HG03565 (cell line): ENCODE results near the gene LMO7.
"Not testable (repeated sequence)": the region's sequence is repeated elsewhere in the genome, so short reads cannot be mapped to it uniquely, and the experiment has no call there.

ENCODE experiments used
- ATAC-seq: cut with Tn5 transposase; IDR thresholded peaks from one replicate; pipeline ENCODE4 v1.9.1; 2021; ENCODE audit warnings: mild to moderate bottlenecking, moderate library complexity; ENCODE audit not compliant: unreplicated experiment

Gene LMO7

GRCh38 chr13:75645141-75645540 is 9.0 kb downstream of the LMO7 start:
- no peak for ATAC-seq

- peak; percentile 81 for ATAC-seq
Observed at GRCh38 chr13:75647126-75647784, 11.1 kb downstream of the LMO7 start.

DNA sequence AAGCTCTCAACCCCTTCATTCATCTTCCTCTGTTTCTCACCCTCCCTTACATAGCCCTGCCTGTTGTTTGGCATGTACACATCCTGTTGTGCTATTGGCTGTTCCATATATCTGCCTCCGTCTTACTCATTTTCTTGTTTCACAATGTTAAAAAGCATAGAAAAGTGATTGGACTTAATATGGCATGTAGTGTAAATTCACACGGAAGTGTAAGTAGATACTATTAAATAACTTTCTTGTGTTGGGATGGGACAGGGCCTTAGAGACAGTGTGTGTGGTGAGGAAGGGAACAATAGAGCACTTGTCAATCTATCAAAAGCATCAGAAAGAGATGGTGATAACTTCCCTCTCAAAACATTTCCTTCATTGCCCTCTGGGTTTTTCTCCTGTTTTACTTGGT is 12.3 kb downstream of the LMO7 start:
- no peak for ATAC-seq

- no peak for ATAC-seq
Observed at GRCh38 chr13:75651013-75651412, 14.9 kb downstream of the LMO7 start.

- ATAC-seq: no peak
Observed at GRCh38 chr13:75652726-75653125, 16.6 kb downstream of the LMO7 start.

- ATAC-seq: no peak
Observed at GRCh38 chr13:75656425-75656989, 20.4 kb downstream of the LMO7 start.

DNA sequence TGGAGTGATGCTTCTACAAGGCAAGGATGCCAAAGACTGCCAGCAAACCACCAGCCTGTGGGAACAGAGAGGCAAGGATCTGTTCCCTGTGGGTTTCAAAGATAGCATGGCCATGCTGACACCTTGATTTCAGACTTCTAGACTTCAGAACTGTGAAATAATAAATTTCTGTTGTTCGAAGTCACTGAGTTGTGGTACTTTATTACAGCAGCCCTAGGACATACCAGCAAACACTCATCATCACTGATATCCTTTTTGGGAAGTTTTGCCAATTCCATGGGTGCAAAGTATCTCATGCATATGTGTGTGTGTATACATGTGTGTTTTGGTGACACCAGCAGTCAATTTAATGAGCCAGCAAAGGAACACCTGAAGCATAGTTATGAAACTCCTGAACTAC is 21.0 kb downstream of the LMO7 start:
- no peak for ATAC-seq

DNA sequence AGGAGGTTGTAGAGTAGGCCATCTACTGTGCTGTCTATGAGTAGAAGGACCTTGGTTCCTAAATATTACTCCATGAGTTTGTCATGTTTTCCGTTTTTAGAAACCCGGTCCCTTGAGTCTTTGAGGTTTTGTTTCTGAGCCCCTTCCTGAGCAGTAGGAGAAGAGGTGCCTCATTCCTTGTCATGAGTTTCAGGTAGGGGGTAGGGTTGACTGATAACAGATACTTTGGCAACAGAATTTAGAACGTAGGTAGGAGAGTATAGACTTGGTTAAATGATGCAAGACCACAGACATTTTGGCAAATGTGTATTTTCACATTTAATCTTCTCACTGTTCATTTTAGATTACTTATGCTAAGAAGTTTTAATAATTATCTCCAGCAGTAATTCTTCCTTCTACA is 24.6 kb downstream of the LMO7 start:
- ATAC-seq: peak; percentile 55

DNA sequence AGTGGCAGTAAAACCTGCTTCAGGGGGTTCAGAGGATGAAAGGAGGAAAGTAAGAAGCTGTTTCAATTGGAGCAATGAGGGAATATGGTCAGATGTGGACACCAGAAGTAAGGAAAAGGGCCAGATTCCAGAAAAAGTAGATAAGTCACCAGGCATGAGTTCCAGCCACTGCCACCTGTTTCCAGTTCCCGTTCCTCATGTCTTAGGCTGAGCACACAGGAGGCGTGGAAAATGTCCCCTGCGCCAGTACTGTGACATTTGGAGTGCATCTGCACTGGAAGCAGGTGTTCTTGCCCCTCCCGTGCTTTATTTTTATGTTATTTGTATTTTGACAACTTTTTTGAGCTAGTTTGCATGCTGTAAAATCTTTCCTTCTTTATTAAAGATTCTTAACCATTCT is 25.3 kb downstream of the LMO7 start:
- ATAC-seq: no peak

DNA sequence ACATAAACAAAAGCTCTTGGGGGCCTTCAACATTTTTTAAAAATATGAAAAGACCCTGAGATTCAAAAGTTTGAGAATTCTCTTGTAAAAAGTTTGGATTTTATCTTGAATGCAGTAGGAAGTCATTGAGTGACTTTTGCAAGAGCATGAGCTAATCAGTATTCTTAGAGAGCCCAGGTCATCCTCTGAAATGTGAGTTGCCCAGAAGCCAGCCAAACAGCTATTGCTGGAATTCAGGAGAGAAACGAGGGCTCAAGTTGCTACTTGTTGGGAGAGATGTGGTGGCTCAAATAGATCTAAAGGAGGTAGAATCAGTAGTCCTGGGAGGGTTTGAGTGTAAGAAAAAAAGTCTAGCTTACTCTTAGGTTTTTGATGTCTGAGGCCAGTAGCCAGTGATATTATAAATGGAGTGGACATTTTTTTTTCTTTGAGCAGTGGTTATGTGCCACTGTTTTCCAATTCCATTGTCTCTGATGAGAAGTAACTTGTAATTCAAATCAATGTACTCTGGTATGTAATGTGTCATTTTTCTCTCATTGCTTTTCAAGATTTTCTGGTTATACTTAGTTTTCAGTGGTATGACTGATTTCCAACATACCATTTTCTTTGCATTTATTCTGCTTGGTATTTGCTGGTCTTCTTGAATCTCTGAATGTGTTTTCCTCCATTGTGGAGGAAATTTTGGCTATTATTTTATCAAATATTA is 30.7 kb downstream of the LMO7 start:
- ATAC-seq: no peak

GRCh38 chr13:75669706-75670105 is 33.6 kb downstream of the LMO7 start:
- no peak for ATAC-seq

DNA sequence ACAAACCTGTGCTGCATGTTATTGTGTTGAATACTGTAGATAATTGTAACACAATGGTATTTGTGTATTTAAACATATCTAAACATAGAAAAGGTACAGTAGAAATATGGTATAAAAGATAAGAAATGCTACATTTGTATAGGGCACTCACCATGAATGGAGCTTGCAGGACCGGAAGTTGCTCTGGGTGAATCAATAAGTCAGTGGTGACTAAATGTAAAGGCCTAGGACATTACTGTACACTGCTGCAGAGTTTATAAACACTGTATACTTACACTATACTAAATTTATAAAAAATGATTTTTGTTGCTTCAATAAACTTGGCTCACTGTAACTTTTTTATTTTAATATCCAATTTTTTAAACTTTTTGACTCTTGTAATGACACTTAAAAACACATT is 34.4 kb downstream of the LMO7 start:
- no peak for ATAC-seq

DNA sequence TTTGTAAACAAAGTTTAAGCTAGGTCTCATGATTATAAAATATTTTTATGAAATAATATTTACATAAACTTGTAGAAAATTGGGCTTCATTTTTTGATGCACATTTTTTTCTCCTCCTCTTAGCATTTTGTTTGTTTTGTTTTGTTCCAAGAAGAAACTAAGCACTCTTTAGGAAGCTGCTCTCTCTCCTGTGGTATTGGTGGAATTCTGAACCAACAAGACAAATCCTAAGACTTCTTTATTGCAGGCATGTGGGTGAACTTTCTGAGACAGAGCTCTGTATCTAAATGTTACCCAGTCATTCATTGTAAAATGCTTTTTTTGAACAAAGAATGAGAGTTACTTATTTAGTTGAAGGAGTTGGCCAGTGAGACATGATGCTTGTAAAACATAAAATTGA is 39.3 kb downstream of the LMO7 start:
- ATAC-seq: no peak

DNA sequence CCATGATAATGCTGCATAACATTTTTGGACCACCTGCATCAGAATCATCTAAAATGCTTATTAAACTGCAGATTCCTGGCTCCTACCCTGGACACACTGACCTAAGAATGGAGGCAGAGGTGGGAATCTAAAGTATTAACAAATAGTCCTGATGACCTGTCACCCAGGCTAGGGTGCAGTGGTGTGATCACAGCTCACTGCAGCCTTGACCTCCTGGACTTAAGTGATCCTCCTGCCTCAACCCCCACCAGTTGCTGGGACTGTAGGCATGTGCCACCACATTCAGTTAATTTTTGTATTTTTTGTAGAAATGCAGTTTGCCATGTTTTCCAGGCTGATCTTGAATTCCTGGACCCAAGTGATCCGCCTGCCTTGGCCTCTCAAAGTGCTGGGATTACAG is 43.3 kb downstream of the LMO7 start:
- ATAC-seq: no peak

DNA sequence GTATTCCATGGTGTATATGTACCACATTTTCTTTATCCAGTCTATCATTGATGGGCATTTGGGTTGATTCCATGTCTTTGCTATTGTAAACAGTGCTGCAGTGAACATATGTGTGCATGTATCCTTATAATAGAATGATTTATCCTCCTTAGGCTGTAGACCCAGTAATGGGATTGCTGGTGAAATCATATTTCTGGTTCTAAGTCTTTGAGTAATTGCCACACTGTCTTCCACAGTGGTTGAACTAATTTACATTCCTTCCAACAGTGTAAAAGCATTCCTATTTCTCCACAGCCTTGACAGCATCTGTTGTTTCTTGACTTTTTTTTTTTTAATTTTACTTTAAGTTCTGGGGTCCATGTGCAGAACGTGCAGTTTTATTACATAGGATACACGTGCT is 44.1 kb downstream of the LMO7 start:
- not testable (repeated sequence) for ATAC-seq

DNA sequence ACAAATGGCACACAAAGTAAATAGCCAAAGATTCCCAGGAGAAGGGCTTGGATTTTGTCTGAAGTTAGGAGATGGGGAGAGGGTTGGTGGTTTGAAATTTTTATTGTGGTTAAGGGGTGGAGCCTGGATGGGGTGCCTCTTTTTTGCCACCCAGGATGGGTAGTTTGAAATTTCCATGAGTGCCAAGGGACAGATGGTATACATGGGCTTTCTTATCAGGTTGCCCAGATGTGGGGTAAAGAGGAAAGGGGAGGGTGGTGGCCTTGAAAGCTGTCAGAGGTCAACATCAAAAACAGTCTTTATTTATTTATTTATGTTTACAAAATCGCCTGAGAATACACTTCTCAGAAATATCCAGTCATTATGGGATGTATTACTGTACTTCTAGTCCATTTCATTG is 46.2 kb downstream of the LMO7 start:
- no peak for ATAC-seq

GRCh38 chr13:75685239-75685697 is 49.1 kb downstream of the LMO7 start:
- peak; percentile 55 for ATAC-seq

DNA sequence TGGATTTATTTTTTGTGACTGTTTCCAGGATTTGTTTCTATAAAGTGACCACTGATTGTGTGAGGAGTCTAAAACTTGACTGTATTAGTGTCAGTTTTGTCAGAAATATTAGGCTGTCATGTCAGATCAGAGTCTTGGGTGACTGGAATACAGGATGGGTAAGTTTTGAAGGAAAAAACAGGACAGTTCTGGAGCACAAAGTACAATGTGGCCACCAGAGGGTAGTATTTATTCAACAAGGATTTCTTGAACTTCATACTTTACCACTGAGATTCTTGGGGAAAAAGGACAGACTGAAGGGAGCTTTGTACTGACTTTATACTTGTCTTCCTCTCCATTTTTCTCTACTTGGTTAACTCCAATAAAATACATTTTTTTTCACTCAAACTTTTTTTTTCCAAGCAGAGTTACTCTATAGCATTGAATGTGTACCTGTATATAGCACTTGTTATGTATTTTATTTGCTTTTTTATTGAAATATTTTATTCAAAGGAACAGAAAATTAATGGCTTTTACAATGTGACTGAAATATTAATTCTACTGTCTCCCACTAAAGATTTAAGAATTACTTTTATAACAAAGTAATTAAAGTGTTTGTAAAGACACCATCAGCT is 51.1 kb downstream of the LMO7 start:
- ATAC-seq: no peak

- ATAC-seq: no peak
Observed at GRCh38 chr13:75689686-75690085, 53.6 kb downstream of the LMO7 start.

GRCh38 chr13:75690607-75691006 is 54.5 kb downstream of the LMO7 start:
- no peak for ATAC-seq

DNA sequence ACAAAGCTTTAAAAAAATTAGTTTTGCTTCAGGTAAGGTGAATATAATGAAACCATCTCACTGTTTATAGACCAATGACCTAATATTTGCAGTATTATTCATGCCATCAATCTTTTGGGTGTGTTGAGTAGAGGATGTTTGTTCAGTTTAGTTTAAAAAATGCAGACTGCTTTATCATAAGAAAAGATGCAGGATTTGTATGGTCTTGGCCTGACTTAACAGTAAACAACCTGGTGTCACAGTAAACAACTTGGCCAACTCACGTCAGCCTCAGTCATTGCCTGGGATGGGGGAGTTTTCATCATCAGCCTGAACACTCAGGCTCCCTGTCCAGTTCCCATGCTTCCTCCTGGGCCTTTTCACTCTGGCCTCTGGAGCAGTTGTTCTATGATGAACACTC is 55.1 kb downstream of the LMO7 start:
- ATAC-seq: no peak

DNA sequence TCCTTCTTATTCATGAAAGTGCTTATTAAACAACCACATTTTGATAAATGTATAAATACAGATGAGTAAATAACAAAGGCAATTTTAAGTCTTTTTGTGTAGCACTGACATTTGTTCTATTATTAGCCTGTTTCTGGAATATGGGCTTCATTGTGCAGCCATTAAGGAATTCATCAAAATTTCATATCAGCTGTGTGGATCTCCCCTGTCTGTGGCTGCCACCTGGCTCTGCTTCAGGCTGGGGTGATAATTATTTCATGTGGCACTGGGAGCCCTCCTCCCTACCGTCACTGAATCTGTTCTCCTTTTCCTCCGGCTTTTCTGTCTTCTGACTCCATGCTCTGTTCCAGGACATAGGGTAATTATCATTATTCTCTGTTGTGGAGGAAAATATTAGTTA is 57.1 kb downstream of the LMO7 start:
- ATAC-seq: no peak
